Neural cell (in vitro differentiated cells): ENCODE data around the gene PARVA. TPM values are rescaled to one million over a fixed set of nuclear protein-coding genes. Genes with fewer than 3 reads are reported as not detected.

Source experiments
- H2AFZ ChIP-seq: fragments of 200-600, 300-800 bp; sonication (generic), shearing (Covaris generic); 2 replicates; pipeline ENCODE4 v1.6.0; 2014; ENCODE audit warnings: low read depth, mild to moderate bottlenecking, antibody characterized with exemption, low read length, moderate library complexity
- H3F3A ChIP-seq: fragments of 200-600 bp; shearing (Covaris generic); 2 replicates; pipeline ENCODE4 v1.6.1; 2016; ENCODE audit warnings: mild to moderate bottlenecking, moderate library complexity, mixed read lengths, antibody characterized with exemption, low read length; ENCODE audit not compliant: insufficient read depth, poor library complexity, severe bottlenecking
- H3K27ac ChIP-seq: fragments of 200-600, 300-800 bp; sonication (generic), shearing (Covaris generic); 2 replicates; pipeline ENCODE4 v1.5.1; 2014; ENCODE audit warnings: mild to moderate bottlenecking, low read length, moderate library complexity
- H3K27me3 ChIP-seq: fragments of 300-800, 200-600 bp; sonication (generic), shearing (Covaris generic); 2 replicates; pipeline ENCODE4 v1.6.0; 2014; ENCODE audit warnings: mild to moderate bottlenecking, low read depth, low read length, moderate library complexity; ENCODE audit not compliant: insufficient read depth
- H3K36me3 ChIP-seq: fragments of 300-800, 200-600 bp; sonication (generic), shearing (Covaris generic); 2 replicates; pipeline ENCODE4 v1.5.1; 2014; ENCODE audit warnings: mild to moderate bottlenecking, antibody characterized with exemption, low read length, moderate library complexity; ENCODE audit not compliant: insufficient read depth
- H3K4me2 ChIP-seq: fragments of 300-800, 200-600 bp; sonication (generic), shearing (Covaris generic); 2 replicates; pipeline ENCODE4 v1.6.0; 2014; ENCODE audit warnings: mild to moderate bottlenecking, low read length
- H3K4me3 ChIP-seq: fragments of 300-800, 200-600 bp; sonication (generic), shearing (Covaris generic); 2 replicates; pipeline ENCODE4 v1.5.1; 2014; ENCODE audit warnings: mild to moderate bottlenecking, low read length, moderate library complexity
- H3K79me2 ChIP-seq: fragments of 200-600 bp; shearing (Covaris generic); replicated peaks from 2 replicates; pipeline ENCODE4 v1.6.0; 2014; ENCODE audit warnings: mild to moderate bottlenecking, low read length, moderate library complexity; ENCODE audit not compliant: insufficient read depth
- H3K9ac ChIP-seq: fragments of 300-800, 200-600 bp; sonication (generic), shearing (Covaris generic); 2 replicates; pipeline ENCODE4 v1.6.1; 2016; ENCODE audit warnings: mild to moderate bottlenecking, low read length, mixed read lengths
- H3K9me2 ChIP-seq: fragments of 200-600 bp; shearing (Covaris generic); 2 replicates; pipeline ENCODE4 v1.6.1; 2016; ENCODE audit warnings: mild to moderate bottlenecking, low read length, mixed read lengths; ENCODE audit not compliant: insufficient read depth
- H3K9me3 ChIP-seq: fragments of 200-600, 300-800 bp; sonication (generic), shearing (Covaris generic); 2 replicates; pipeline ENCODE4 v1.6.1; 2016; ENCODE audit warnings: mild to moderate bottlenecking, mixed run types, low read length, moderate library complexity, mixed read lengths
- H4K20me1 ChIP-seq: fragments of 200-600 bp; shearing (Covaris generic); 2 replicates; pipeline ENCODE4 v1.6.1; 2016; ENCODE audit warnings: mild to moderate bottlenecking, mixed run types; ENCODE audit not compliant: insufficient read depth
- EP300 ChIP-seq: fragments of 450-650 bp; conservative IDR thresholded peaks from 2 replicates; pipeline ENCODE4 v1.6.1; 2014; ENCODE audit warnings: antibody characterized with exemption, mild to moderate bottlenecking, moderate library complexity; ENCODE audit not compliant: poor library complexity, severe bottlenecking
- EZH2 ChIP-seq: fragments of 200-600, 300-800 bp; shearing (Covaris generic), sonication (generic); IDR thresholded peaks from 2 replicates; pipeline ENCODE4 v1.6.1; 2014; ENCODE audit warnings: antibody characterized with exemption, low read length, borderline replicate concordance, mild to moderate bottlenecking; ENCODE audit not compliant: insufficient read depth, poor library complexity, severe bottlenecking
- MXI1 ChIP-seq: fragments of 450-650 bp; conservative IDR thresholded peaks from 2 replicates; pipeline ENCODE4 v1.6.1; 2014; ENCODE audit warnings: antibody characterized with exemption, mild to moderate bottlenecking; ENCODE audit not compliant: poor library complexity, severe bottlenecking
- POLR2AphosphoS5 ChIP-seq: IDR thresholded peaks from 2 replicates; pipeline ENCODE4 v1.6.1; 2012
- RAD21 ChIP-seq: fragments of 450-650 bp; conservative IDR thresholded peaks from 2 replicates; pipeline ENCODE4 v1.6.1; 2014; ENCODE audit warnings: antibody characterized with exemption, mild to moderate bottlenecking, moderate library complexity
- SMC3 ChIP-seq: fragments of 450-650 bp; conservative IDR thresholded peaks from 2 replicates; pipeline ENCODE4 v1.6.1; 2014; ENCODE audit warnings: antibody characterized with exemption, mild to moderate bottlenecking, moderate library complexity; ENCODE audit not compliant: poor library complexity
- TAF1 ChIP-seq: IDR thresholded peaks from 2 replicates; pipeline ENCODE4 v1.6.1; 2012; ENCODE audit warnings: low read depth
- polyA plus RNA-seq: library from polyadenylated mRNA; depleted of rRNA; stranded (reverse); fragments of >200 nt; gene quantifications from 2 replicates; pipeline ENCODE4 v1.2.3, GENCODE V29; 2014
- TF ChIP-seq, protein P1 (sequence below): fragments of 450-650 bp; IDR thresholded peaks from 2 replicates; pipeline ENCODE4 v1.5.1; 2014; ENCODE audit warnings: antibody characterized with exemption, mild to moderate bottlenecking, moderate library complexity; ENCODE audit not compliant: poor library complexity, severe bottlenecking
- TF ChIP-seq, protein P2 (sequence below): IDR thresholded peaks from 2 replicates; pipeline ENCODE4 v1.6.1; 2012; ENCODE audit warnings: borderline replicate concordance

PARVA gene
- polyA plus RNA-seq, 1 donor from 2014 or later = 0.94 TPM

GRCh38 chr11:12420040-12420439 lies 42.7 kb downstream of the PARVA start:
- H3K9me3 ChIP-seq = no peaks in the 10 kb centered on the region
- H3K36me3 ChIP-seq = no peaks in the 10 kb centered on the region
- no peaks in the 10 kb centered on the region for H4K20me1 ChIP-seq
- H3K4me3 ChIP-seq = no peak overlapping the region
- H3K9me2 ChIP-seq = no peaks in the 10 kb centered on the region
- no peaks in the 10 kb centered on the region for H3K27me3 ChIP-seq
- no peak overlapping the region for H3K9ac ChIP-seq
- no peaks in the 10 kb centered on the region for H3K79me2 ChIP-seq
- no peak overlapping the region for H2AFZ ChIP-seq
- no peaks in the 10 kb centered on the region for H3F3A ChIP-seq
- TF ChIP-seq EZH2 (no peak), SMC3 (no peak), MXI1 (no peak), EP300 (no peak), RAD21 (no peak), TAF1 (no peak), POLR2AphosphoS5 (no peak)
- TF ChIP-seq, protein P1, sequence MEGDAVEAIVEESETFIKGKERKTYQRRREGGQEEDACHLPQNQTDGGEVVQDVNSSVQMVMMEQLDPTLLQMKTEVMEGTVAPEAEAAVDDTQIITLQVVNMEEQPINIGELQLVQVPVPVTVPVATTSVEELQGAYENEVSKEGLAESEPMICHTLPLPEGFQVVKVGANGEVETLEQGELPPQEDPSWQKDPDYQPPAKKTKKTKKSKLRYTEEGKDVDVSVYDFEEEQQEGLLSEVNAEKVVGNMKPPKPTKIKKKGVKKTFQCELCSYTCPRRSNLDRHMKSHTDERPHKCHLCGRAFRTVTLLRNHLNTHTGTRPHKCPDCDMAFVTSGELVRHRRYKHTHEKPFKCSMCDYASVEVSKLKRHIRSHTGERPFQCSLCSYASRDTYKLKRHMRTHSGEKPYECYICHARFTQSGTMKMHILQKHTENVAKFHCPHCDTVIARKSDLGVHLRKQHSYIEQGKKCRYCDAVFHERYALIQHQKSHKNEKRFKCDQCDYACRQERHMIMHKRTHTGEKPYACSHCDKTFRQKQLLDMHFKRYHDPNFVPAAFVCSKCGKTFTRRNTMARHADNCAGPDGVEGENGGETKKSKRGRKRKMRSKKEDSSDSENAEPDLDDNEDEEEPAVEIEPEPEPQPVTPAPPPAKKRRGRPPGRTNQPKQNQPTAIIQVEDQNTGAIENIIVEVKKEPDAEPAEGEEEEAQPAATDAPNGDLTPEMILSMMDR = no peak
- TF ChIP-seq, protein P2, sequence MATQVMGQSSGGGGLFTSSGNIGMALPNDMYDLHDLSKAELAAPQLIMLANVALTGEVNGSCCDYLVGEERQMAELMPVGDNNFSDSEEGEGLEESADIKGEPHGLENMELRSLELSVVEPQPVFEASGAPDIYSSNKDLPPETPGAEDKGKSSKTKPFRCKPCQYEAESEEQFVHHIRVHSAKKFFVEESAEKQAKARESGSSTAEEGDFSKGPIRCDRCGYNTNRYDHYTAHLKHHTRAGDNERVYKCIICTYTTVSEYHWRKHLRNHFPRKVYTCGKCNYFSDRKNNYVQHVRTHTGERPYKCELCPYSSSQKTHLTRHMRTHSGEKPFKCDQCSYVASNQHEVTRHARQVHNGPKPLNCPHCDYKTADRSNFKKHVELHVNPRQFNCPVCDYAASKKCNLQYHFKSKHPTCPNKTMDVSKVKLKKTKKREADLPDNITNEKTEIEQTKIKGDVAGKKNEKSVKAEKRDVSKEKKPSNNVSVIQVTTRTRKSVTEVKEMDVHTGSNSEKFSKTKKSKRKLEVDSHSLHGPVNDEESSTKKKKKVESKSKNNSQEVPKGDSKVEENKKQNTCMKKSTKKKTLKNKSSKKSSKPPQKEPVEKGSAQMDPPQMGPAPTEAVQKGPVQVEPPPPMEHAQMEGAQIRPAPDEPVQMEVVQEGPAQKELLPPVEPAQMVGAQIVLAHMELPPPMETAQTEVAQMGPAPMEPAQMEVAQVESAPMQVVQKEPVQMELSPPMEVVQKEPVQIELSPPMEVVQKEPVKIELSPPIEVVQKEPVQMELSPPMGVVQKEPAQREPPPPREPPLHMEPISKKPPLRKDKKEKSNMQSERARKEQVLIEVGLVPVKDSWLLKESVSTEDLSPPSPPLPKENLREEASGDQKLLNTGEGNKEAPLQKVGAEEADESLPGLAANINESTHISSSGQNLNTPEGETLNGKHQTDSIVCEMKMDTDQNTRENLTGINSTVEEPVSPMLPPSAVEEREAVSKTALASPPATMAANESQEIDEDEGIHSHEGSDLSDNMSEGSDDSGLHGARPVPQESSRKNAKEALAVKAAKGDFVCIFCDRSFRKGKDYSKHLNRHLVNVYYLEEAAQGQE = no peak
- no peak overlapping the region for H3K27ac ChIP-seq
- H3K4me2 ChIP-seq = no peak overlapping the region

GRCh38 chr11:12420706-12421105 lies 43.3 kb downstream of the PARVA start:
- no peak overlapping the region for H3K4me2 ChIP-seq
- H3K27ac ChIP-seq = no peak overlapping the region
- no peaks in the 10 kb centered on the region for H3K36me3 ChIP-seq
- no peak overlapping the region for H2AFZ ChIP-seq
- H3K79me2 ChIP-seq = no peaks in the 10 kb centered on the region
- H3F3A ChIP-seq = no peaks in the 10 kb centered on the region
- no peak overlapping the region for H3K4me3 ChIP-seq
- no peak overlapping the region for H3K9ac ChIP-seq
- TF ChIP-seq, protein P1 = no peak
- no peak for TF ChIP-seq EZH2
- no peak for TF ChIP-seq EP300
- TF ChIP-seq MXI1 = no peak
- TF ChIP-seq RAD21 = no peak
- no peaks in the 10 kb centered on the region for H3K27me3 ChIP-seq
- H4K20me1 ChIP-seq = no peaks in the 10 kb centered on the region
- H3K9me2 ChIP-seq = no peaks in the 10 kb centered on the region
- no peaks in the 10 kb centered on the region for H3K9me3 ChIP-seq
